GM19099 (cell line): Measurements from ENCODE around the gene LRP10.
A peak's percentile ranks its signal among the peaks of the same experiment; 100 is the strongest.

ENCODE experiments used
- POLR2A ChIP-seq: IDR thresholded peaks from 3 replicates; pipeline ENCODE4 v1.6.1; 2011; ENCODE audit warnings: low read depth; ENCODE audit not compliant: insufficient read length; ENCODE audit errors: extremely low read depth

LRP10 gene

DNA sequence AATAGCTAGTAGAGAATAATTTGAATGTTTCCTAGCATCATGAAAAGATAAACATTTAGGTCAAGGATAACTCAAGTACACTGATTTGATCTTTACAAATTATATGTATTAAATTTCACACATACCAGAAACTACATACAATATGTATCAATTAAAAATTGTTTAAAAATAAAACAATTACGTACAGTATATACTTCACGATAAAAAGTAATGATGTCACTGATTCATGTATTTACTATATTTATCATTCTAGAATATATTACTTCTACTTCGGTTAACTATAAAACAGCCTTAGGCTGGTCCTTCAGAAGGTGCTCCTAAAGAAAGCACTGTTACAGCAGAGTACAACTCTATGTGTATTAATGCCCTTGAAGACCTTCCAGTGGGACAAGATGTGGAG lies 35.9 kb downstream of the LRP10 start:
- TF ChIP-seq POLR2A = no peak

- TF ChIP-seq POLR2A = no peak
These were observed 37.1 kb downstream of the LRP10 start for GRCh38 chr14:22908601-22909000.

- no peak for TF ChIP-seq POLR2A
These were observed 39.4 kb downstream of the LRP10 start for GRCh38 chr14:22910916-22911315.

DNA sequence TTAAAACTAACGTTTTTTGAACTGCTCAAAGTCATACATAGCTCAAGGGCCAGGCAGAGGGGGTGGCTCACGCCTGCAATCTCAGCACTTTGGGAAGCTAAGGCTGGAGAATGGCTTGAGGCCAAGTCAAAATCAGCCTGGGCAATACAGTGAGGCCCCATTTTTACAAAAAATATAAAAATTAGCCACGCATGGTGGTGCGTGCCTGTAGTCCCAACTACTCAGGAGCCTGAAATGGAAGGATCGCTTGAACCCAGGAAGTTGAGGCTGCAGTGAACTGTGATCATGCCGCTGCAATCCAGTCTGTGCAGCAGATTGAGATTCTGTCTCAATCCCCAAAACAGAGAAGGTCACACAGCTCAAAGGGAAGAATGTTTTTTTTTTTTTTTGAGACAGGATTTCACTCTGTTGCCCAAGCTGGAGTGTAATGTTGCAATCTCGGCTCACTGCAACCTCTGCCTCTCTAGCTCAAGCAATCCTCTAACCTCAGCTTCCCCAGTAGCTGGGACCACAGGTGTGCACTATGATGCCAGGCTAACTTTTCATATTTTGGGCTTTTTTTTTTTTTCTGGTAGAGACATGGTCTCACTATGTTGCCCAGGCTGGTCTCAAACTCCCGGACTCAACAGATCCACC lies 44.5 kb downstream of the LRP10 start:
- TF ChIP-seq POLR2A = no peak

DNA sequence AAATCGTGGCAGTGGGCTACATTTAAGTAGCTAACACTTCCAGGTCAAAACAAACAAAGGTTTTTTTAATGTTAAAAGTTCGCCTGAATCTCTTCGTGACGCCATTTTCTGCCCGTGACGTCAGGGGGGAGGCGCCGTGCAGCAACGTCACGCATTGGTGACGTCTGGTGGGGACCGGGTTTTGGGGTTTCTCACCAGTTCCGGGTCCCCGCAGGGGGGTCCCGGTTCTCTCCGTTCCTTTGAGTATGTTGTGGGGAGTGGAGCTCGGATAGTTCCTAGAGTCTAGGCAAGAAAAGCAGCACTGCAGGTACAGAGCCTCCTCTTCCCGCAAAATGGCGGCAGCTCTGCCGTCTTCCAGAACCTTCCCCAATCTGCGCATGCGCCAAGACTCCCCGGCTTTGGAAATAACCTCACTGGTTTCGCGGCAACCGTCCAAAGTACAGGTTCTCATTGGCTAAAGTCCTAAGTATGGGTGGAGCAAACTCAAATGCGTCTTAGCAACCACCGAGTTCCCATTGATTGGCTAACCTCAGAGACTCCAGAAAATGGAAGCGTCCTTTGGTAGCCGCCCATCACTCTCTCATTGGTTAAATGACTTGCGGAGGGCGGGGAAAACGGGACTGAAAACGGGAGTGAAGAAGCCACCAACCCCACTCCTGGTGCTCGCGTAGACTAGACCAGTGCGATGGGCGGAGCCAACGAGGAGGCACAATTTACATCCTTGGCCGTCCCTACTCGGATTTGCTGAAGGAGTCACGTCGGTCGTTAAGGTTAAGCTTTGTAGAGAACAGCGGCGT lies 47.5 kb downstream of the LRP10 start, which contains the start of gene RBM23:
Gene RBM23 (minus strand): TSS at position 346 of the 797 bp plus-strand sequence.
- peak; percentile 77 for TF ChIP-seq POLR2A

- TF ChIP-seq POLR2A = no peak
These were observed 48.0 kb downstream of the LRP10 start for GRCh38 chr14:22919601-22919921.

DNA sequence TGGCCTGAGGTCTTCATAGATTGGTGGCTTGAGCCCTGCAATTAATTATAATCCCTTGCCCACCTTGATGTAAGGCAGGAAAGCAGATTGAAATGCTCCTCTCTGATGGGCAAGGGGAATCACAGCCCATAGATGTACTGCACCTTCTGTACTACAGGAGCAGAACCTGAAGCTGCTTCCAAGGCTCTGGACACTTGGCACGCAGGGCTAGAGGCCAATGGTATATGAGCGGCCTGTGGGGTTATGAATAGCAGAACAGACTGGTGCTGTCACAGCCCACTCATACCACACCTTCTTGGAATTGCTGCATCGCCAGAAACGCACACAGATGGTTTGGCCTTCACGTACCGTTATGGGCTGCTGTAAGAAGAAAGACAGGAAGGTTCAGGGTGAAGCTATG lies 49.2 kb downstream of the LRP10 start:
- no peak for TF ChIP-seq POLR2A

- no peak for TF ChIP-seq POLR2A
These were observed 50.8 kb downstream of the LRP10 start for GRCh38 chr14:22922294-22922693.

GRCh38 chr14:22923746-22924145 lies 52.2 kb downstream of the LRP10 start:
- no peak for TF ChIP-seq POLR2A

DNA sequence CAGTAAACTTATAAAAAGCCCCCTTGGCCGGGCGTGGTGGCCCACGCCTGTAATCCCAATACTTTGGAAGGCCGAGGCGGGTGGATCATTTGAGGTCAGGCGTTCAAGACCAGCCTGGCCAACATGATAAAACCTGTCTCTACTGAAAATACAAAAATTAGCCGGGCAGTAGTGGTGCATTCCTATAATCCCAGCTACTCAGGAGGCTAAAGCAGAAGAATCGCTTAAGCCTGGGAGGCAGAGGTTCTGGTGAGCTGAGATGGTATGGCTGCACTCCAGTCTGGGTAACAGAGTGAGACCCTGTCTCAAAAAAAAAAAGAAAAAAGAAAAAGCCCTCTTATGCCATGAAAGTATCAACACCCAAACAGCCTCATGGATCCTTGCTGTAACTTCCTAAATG lies 54.0 kb downstream of the LRP10 start:
- no peak for TF ChIP-seq POLR2A

GRCh38 chr14:22926316-22926715 lies 54.8 kb downstream of the LRP10 start:
- TF ChIP-seq POLR2A = no peak

DNA sequence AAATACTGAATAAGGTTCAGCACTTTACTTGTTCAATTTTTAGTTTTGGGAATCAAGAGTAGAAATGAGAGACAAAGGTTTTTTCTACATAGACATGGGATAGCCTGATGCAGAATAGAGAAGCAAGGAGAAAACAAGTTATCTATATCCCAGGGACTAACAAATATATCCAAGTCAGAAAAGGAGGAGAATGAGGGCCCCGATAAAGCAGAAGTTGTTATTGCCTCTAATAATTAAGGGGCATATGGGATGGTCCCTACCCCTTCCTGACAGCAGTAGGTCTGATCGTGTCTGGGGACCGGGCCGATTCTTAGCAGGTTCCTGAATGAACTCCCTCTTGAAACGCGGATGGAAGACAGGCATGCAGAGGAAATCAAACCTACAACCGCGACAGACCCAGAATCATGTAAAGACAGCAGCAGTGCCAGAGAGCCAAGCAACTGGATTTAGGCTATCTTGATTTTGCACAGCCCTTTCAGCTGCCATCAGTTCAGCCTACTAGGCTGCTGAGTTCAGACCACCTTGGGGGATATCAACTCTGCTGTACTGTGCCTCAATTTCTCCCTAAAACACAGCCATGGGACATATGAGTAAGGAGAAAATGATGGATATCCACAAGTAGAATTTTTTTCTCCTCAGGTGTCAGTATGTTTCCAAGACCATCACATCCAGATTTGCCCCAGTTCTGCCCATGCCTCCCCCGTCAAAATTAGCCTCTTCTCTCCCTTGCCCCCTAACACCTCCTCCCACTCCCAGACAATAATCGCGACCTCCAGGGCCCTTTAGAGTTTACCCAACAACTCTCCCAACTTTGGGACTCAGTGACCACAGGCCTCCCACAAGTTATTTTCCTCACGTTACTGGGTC lies 56.9 kb downstream of the LRP10 start:
- TF ChIP-seq POLR2A = no peak

- TF ChIP-seq POLR2A = peak; percentile 87
These were observed 57.8 kb downstream of the LRP10 start, which contains the start of gene PRMT5 for GRCh38 chr14:22929104-22929960. Gene PRMT5, minus strand, starts transcription at chr14:22929376. Its CDS starts 15 bp downstream, at chr14:22929361.

GRCh38 chr14:22929961-22930364 lies 58.4 kb downstream of the LRP10 start:
- TF ChIP-seq POLR2A = no peak
